Measurements from ENCODE around the gene DIO2. TPM values are rescaled to one million over a fixed set of nuclear protein-coding genes. Genes with fewer than 3 reads are reported as not detected.

DIO2 gene
- total RNA-seq, 1 experiment from 2014 or later: 2.0 TPM

DNA sequence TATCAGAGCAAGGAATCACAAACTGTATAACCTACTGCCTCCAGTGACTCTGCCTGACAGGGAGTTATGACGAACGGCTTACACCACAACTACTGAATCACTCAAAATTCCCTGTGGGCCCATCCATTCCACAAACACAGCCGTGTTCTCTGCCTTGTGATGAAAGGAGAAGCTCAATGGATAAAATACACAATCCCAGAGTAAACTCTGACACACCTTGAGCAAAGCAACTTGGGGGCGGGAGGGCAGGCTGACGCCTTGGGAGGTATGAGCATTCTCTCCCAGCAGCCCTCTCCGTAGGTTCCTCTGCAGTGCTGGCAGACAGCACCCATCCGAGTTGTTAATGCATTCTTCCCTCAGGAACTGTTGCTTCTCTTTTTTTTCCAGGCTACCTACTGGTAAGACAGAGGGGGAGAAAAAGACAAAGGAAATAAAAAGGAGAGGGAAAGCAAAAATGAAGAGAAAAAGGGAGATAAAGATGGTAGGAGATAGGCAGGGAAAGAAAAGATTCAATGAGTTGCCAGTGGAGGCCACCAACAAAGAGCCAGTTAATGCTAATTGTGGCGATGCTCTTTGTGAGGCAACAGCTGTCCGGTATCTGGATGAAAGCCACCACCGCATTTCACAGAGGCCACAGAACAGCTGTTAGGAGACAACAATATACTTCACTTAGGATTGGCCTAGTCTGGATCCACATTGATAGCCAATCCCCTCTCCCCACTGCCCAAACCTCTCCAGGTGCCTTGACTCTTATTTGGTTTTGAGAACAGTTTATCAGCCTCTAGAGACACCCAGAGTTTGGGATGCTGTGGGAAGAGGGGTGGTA is 4.7 kb upstream of the DIO2 start:
- TF ChIP-seq, protein P1, sequence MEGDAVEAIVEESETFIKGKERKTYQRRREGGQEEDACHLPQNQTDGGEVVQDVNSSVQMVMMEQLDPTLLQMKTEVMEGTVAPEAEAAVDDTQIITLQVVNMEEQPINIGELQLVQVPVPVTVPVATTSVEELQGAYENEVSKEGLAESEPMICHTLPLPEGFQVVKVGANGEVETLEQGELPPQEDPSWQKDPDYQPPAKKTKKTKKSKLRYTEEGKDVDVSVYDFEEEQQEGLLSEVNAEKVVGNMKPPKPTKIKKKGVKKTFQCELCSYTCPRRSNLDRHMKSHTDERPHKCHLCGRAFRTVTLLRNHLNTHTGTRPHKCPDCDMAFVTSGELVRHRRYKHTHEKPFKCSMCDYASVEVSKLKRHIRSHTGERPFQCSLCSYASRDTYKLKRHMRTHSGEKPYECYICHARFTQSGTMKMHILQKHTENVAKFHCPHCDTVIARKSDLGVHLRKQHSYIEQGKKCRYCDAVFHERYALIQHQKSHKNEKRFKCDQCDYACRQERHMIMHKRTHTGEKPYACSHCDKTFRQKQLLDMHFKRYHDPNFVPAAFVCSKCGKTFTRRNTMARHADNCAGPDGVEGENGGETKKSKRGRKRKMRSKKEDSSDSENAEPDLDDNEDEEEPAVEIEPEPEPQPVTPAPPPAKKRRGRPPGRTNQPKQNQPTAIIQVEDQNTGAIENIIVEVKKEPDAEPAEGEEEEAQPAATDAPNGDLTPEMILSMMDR (conservative IDR thresholded peaks at IDR 0.05; ENCODE audit: low read depth, low read length): no peak
- TF ChIP-seq EZH2phosphoT487 (IDR thresholded peaks at IDR 0.05; ENCODE audit: borderline replicate concordance, low read length) (no peak), EZH2 (IDR thresholded peaks at IDR 0.05; ENCODE audit: low read length, unreplicated experiment) (no peak)
- H4K20me1 ChIP-seq (ENCODE audit: low read length): no peaks in the 10 kb centered on the region
- DNase-seq (peak; percentile 95), ATAC-seq (peak; percentile 95)
- ChIA-PET POLR2A (ENCODE audit: unreplicated experiment) (interaction anchor here (0.6 kb wide), 2 partner anchors 305 to 400 kb away, joined by 3 to 4 read pairs; no protein-coding TSS in a partner anchor), CTCF (interaction anchor here (0.6 kb wide), 4 partner anchors 147 to 1200 kb away, joined by 3 to 4 read pairs (median 3); no protein-coding TSS in a partner anchor)
- no peaks in the 10 kb centered on the region for H3K9me3 ChIP-seq (ENCODE audit: low read length)
- peak overlapping the region; percentile 95 for H3K27ac ChIP-seq (ENCODE audit: low read length)
- H3K4me3 ChIP-seq (ENCODE audit: low read length): no peak overlapping the region; the same call in 1 of the 2 replicates
- peaks cover 31% of the 10 kb centered on the region for H3K4me1 ChIP-seq (ENCODE audit: insufficient read depth, low read length)
- no peaks in the 10 kb centered on the region for H3F3A ChIP-seq (ENCODE audit: low read length, unreplicated experiment)
- H3K4me2 ChIP-seq (ENCODE audit: low read length): peak overlapping the region; percentile 47
- H2AFZ ChIP-seq (ENCODE audit: low read length): peak overlapping the region; percentile 47
- intact Hi-C loops (cut with micrococcal nuclease): loop anchor here (10.0 kb wide), 1 partner anchor 139 kb away; no protein-coding TSS in a partner anchor
- H3K9ac ChIP-seq (ENCODE audit: low read length): peak overlapping the region; percentile 79
- H3K9me2 ChIP-seq (replicated peaks; ENCODE audit: low read length): no peaks in the 10 kb centered on the region
- H3K27me3 ChIP-seq (ENCODE audit: low read length): no peaks in the 10 kb centered on the region
- BruUV-seq (replicated peaks): no TSS peak
- no peaks in the 10 kb centered on the region for H3K36me3 ChIP-seq (ENCODE audit: low read depth, low read length)
- no peaks in the 10 kb centered on the region for H3K79me2 ChIP-seq (ENCODE audit: low read length)

DNA sequence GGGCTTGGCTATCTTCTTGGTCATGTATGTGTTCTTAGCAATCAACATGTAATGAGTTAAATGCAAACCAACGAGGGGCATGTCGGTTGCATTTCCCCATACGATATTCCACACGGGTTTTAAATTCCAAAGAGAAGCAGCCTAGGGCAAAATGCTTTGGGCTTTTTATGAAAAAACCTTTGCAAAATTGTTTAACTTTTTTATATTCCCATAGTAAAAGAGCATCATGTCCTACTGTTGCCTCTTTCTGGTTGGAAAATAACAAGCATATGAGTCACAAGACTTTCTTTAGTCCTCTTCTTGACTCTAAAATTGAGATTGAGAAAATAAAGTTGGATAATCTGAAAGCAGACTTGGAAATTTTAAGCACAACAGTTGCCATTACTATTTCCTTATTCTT is 3.8 kb upstream of the DIO2 start:
- H3K36me3 ChIP-seq (ENCODE audit: low read depth, low read length): no peaks in the 10 kb centered on the region
- H2AFZ ChIP-seq (ENCODE audit: low read length): peak overlapping the region; percentile 47
- H3K4me3 ChIP-seq (ENCODE audit: low read length): no peak overlapping the region
- BruUV-seq (replicated peaks): no TSS peak
- ChIA-PET POLR2A (ENCODE audit: unreplicated experiment) (interaction anchor here (0.6 kb wide), 1 partner anchor 304 kb away, joined by 4 read pairs; no protein-coding TSS in a partner anchor), CTCF (interaction anchor here (0.6 kb wide), 1 partner anchor 1199 kb away, joined by 3 read pairs; no protein-coding TSS in a partner anchor)
- no peaks in the 10 kb centered on the region for H4K20me1 ChIP-seq (ENCODE audit: low read length)
- H3K79me2 ChIP-seq (ENCODE audit: low read length): no peaks in the 10 kb centered on the region
- H3K4me1 ChIP-seq (ENCODE audit: insufficient read depth, low read length): peaks cover 31% of the 10 kb centered on the region
- H3F3A ChIP-seq (ENCODE audit: low read length, unreplicated experiment): no peaks in the 10 kb centered on the region
- H3K9me2 ChIP-seq (replicated peaks; ENCODE audit: low read length): no peaks in the 10 kb centered on the region
- peak overlapping the region; percentile 47 for H3K4me2 ChIP-seq (ENCODE audit: low read length)
- H3K9ac ChIP-seq (ENCODE audit: low read length): peak overlapping the region; percentile 60
- H3K27me3 ChIP-seq (ENCODE audit: low read length): no peaks in the 10 kb centered on the region
- no peak for ATAC-seq
- TF ChIP-seq EZH2phosphoT487 (IDR thresholded peaks at IDR 0.05; ENCODE audit: borderline replicate concordance, low read length) (no peak), EZH2 (IDR thresholded peaks at IDR 0.05; ENCODE audit: low read length, unreplicated experiment) (no peak)
- TF ChIP-seq, protein P1 (conservative IDR thresholded peaks at IDR 0.05; ENCODE audit: low read depth, low read length): no peak
- peak overlapping the region; percentile 95 for H3K27ac ChIP-seq (ENCODE audit: low read length)
- H3K9me3 ChIP-seq (ENCODE audit: low read length): no peaks in the 10 kb centered on the region
- intact Hi-C loops (cut with micrococcal nuclease): loop anchor here (10.0 kb wide), 1 partner anchor 140 kb away; no protein-coding TSS in a partner anchor
- peak; percentile 25 for DNase-seq

Measured in PC-3 (cell line).